GM21619 (cell line): ENCODE measurements around the gene HRH1.
A peak's percentile ranks its signal among the peaks of the same experiment; 100 is the strongest.
"Not testable (repeated sequence)": the region's sequence is repeated elsewhere in the genome, so short reads cannot be mapped to it uniquely, and the experiment has no call there.

Source experiments
- ATAC-seq: cut with Tn5 transposase; IDR thresholded peaks from one replicate; pipeline ENCODE4 v1.9.1; 2021; ENCODE audit not compliant: unreplicated experiment

Gene HRH1

GRCh38 chr3:11140030-11140712 lies 14.1 kb upstream of the HRH1 start:
- ATAC-seq: peak; percentile 97

GRCh38 chr3:11140713-11141104 lies 13.6 kb upstream of the HRH1 start:
- ATAC-seq: peak; percentile 42

GRCh38 chr3:11143476-11143875 lies 10.8 kb upstream of the HRH1 start:
- ATAC-seq: no peak

GRCh38 chr3:11144996-11145395 lies 9.3 kb upstream of the HRH1 start:
- ATAC-seq: no peak

- ATAC-seq: no peak
Observed at GRCh38 chr3:11145888-11146287, 8.4 kb upstream of the HRH1 start.

- ATAC-seq: no peak
Observed at GRCh38 chr3:11146773-11147660, 7.3 kb upstream of the HRH1 start.

- ATAC-seq: no peak
Observed at GRCh38 chr3:11150256-11150655, 4.0 kb upstream of the HRH1 start.

- no peak for ATAC-seq
Observed at GRCh38 chr3:11152301-11152700, 2.0 kb upstream of the HRH1 start.

GRCh38 chr3:11154953-11155325 lies 646 bp downstream of the HRH1 start:
- ATAC-seq: no peak

GRCh38 chr3:11155341-11156025 lies 1.2 kb downstream of the HRH1 start:
- ATAC-seq: no peak

- ATAC-seq: no peak
Observed at GRCh38 chr3:11156026-11156410, 1.7 kb downstream of the HRH1 start.

- no peak for ATAC-seq
Observed at GRCh38 chr3:11157421-11157820, 3.1 kb downstream of the HRH1 start.

- no peak for ATAC-seq
Observed at GRCh38 chr3:11159421-11159904, 5.2 kb downstream of the HRH1 start.

- ATAC-seq: no peak
Observed at GRCh38 chr3:11161666-11162065, 7.4 kb downstream of the HRH1 start.

GRCh38 chr3:11162401-11163345 lies 8.4 kb downstream of the HRH1 start:
- ATAC-seq: no peak

GRCh38 chr3:11164607-11165006 lies 10.3 kb downstream of the HRH1 start:
- no peak for ATAC-seq

- no peak for ATAC-seq
Observed at GRCh38 chr3:11165476-11165875, 11.2 kb downstream of the HRH1 start.

GRCh38 chr3:11166807-11167400 lies 12.6 kb downstream of the HRH1 start:
- ATAC-seq: not testable (repeated sequence)

GRCh38 chr3:11167590-11167989 lies 13.3 kb downstream of the HRH1 start:
- no peak for ATAC-seq

- ATAC-seq: no peak
Observed at GRCh38 chr3:11168406-11168805, 14.1 kb downstream of the HRH1 start.
